Stimulated activated CD4-positive, alpha-beta T cell treated with anti-CD3 and anti-CD28 coated beads, Interleukin-4, amount 100 ng/mL, for 4 hours (primary cell): ENCODE measurements around the gene ADGB.

Source experiments
- DNase-seq, 2 experiments: peaks; one replicate each; pipeline ENCODE4 v3.0.0-alpha.2; 2020

The ADGB gene

GRCh38 chr6:146635165-146635564, 36.4 kb downstream of the ADGB start:
- DNase-seq: no peak

GRCh38 chr6:146636481-146636880, 37.7 kb downstream of the ADGB start:
- no peak for DNase-seq

GRCh38 chr6:146642921-146643320, 44.1 kb downstream of the ADGB start:
- DNase-seq: no peak

GRCh38 chr6:146650799-146651481, 52.2 kb downstream of the ADGB start:
- no peak for DNase-seq

GRCh38 chr6:146651482-146651863, 52.7 kb downstream of the ADGB start:
- DNase-seq: no peak

GRCh38 chr6:146657432-146657831, 58.7 kb downstream of the ADGB start:
- DNase-seq: no peak

- DNase-seq: no peak
Observed at GRCh38 chr6:146664871-146665360, 66.1 kb downstream of the ADGB start.

- DNase-seq: no peak
Observed at GRCh38 chr6:146666909-146667308, 68.1 kb downstream of the ADGB start.

GRCh38 chr6:146670161-146670560, 71.4 kb downstream of the ADGB start:
- DNase-seq: no peak

GRCh38 chr6:146673069-146673468, 74.3 kb downstream of the ADGB start:
- no peak for DNase-seq

GRCh38 chr6:146679386-146679785, 80.6 kb downstream of the ADGB start:
- no peak for DNase-seq

- DNase-seq: no peak
Observed at GRCh38 chr6:146682919-146683318, 84.1 kb downstream of the ADGB start.

GRCh38 chr6:146689806-146690205, 91.0 kb downstream of the ADGB start:
- DNase-seq: no peak

GRCh38 chr6:146693342-146693741, 94.6 kb downstream of the ADGB start:
- DNase-seq: no peak

- DNase-seq: no peak
Observed at GRCh38 chr6:146697921-146698320, 99.1 kb downstream of the ADGB start.

GRCh38 chr6:146700078-146700686, 101.4 kb downstream of the ADGB start:
- DNase-seq: peak; percentile 1 to 5

- no peak for DNase-seq
Observed at GRCh38 chr6:146701632-146702031, 102.9 kb downstream of the ADGB start.

GRCh38 chr6:146709036-146709622, 110.4 kb downstream of the ADGB start:
- no peak for DNase-seq

- DNase-seq: no peak
Observed at GRCh38 chr6:146719387-146719786, 120.6 kb downstream of the ADGB start.

- no peak for DNase-seq
Observed at GRCh38 chr6:146739696-146740095, 140.9 kb downstream of the ADGB start.

GRCh38 chr6:146741609-146742008, 142.8 kb downstream of the ADGB start:
- DNase-seq: no peak

- no peak for DNase-seq
Observed at GRCh38 chr6:146753306-146753705, 154.5 kb downstream of the ADGB start.

- no peak for DNase-seq
Observed at GRCh38 chr6:146767632-146768031, 168.9 kb downstream of the ADGB start.

GRCh38 chr6:146768722-146769121, 169.9 kb downstream of the ADGB start:
- no peak for DNase-seq
